SK-N-SH (cell line): ENCODE results near the gene FJX1. TPM values are rescaled to one million over a fixed set of nuclear protein-coding genes. Genes with fewer than 3 reads are reported as not detected.
"Not testable (repeated sequence)": the region's sequence is repeated elsewhere in the genome, so short reads cannot be mapped to it uniquely, and the experiment has no call there.

Source experiments
- CTCF ChIA-PET: fragments of 300-600, 350-600 bp; formaldehyde crosslinking; extraction: SDS; loops from one replicate; lab custom pipeline; 2021; lab: Yijun Ruan, JAX
- POLR2A ChIA-PET: fragments of 350-600 bp; sonication (Branson Sonifier 250); formaldehyde crosslinking; extraction: SDS; loops from one replicate; lab custom pipeline; 2020; ENCODE audit warnings: antibody characterized with exemption, inconsistent platforms; lab: Yijun Ruan, JAX
- DNase-seq: peaks from one replicate; pipeline ENCODE4 v3.0.0; 2012
- H2AFZ ChIP-seq: fragments of 200-600 bp; sonication (generic); 2 replicates; pipeline ENCODE4 v1.8.1; 2016; ENCODE audit warnings: antibody characterized with exemption, mild to moderate bottlenecking, low read depth
- H3F3A ChIP-seq: fragments of 200-600 bp; sonication (generic); replicated peaks from 2 replicates; pipeline ENCODE3; 2016; ENCODE audit warnings: antibody characterized with exemption, mild to moderate bottlenecking; ENCODE audit not compliant: insufficient read depth
- H3K27ac ChIP-seq, 2 experiments: fragments of 200-500 bp in 1 of 2; fragments of 200-600 bp in 1 of 2; sonication (Bioruptor generic) in 1 of 2; sonication (generic), shearing (Covaris generic) in 1 of 2; 2 replicates each; pipeline versions ENCODE4 v1.5.1 to v1.6.1; 2014 to 2016; ENCODE audit warnings: low read depth in 2 of 2, inconsistent platforms in 1 of 2, low read length in 1 of 2, mild to moderate bottlenecking in 1 of 2, mixed read lengths in 1 of 2
- H3K27me3 ChIP-seq: fragments of 200-600 bp; sonication (generic), shearing (Covaris generic); 2 replicates; pipeline ENCODE4 v1.6.1; 2016; ENCODE audit warnings: mixed run types; ENCODE audit not compliant: insufficient read depth
- H3K36me3 ChIP-seq, 2 experiments: fragments of 200-500 bp in 1 of 2; fragments of 200-600 bp in 1 of 2; sonication (Bioruptor generic) in 1 of 2; sonication (generic) in 1 of 2; replicated peaks in 1 of 2; 2 replicates each; pipeline versions ENCODE3 to v1.5.1; 2014 to 2016; ENCODE audit warnings: low read length in 1 of 2, mild to moderate bottlenecking in 1 of 2; ENCODE audit not compliant: insufficient read depth in 2 of 2, control insufficient read depth in 1 of 2
- H3K4me1 ChIP-seq, 2 experiments: fragments of 200-500 bp in 1 of 2; fragments of 200-600 bp in 1 of 2; sonication (Bioruptor generic) in 1 of 2; sonication (generic), shearing (Covaris generic) in 1 of 2; 2 replicates each; pipeline versions ENCODE4 v1.5.1 to v1.6.1; 2014 to 2016; ENCODE audit warnings: low read depth in 1 of 2, low read length in 1 of 2, mixed run types in 1 of 2; ENCODE audit not compliant: insufficient read depth in 2 of 2, control insufficient read depth in 1 of 2
- H3K4me2 ChIP-seq: fragments of 200-600 bp; sonication (generic), shearing (Covaris generic); 2 replicates; pipeline ENCODE4 v1.6.1; 2017; ENCODE audit warnings: mixed run types
- H3K4me3 ChIP-seq, 2 experiments: fragments of 200-500 bp in 1 of 2; fragments of 200-600 bp in 1 of 2; sonication (Bioruptor generic) in 1 of 2; sonication (generic), shearing (Covaris generic) in 1 of 2; 2 replicates each; pipeline versions ENCODE4 v1.5.1 to v1.8.1; 2014 to 2016; ENCODE audit warnings: low read depth in 2 of 2, inconsistent platforms in 1 of 2, low read length in 1 of 2, mild to moderate bottlenecking in 1 of 2, mixed read lengths in 1 of 2, moderate library complexity in 1 of 2
- H3K79me2 ChIP-seq: fragments of 200-600 bp; sonication (generic); 2 replicates; pipeline ENCODE4 v1.8.1; 2017; ENCODE audit warnings: mild to moderate bottlenecking; ENCODE audit not compliant: insufficient read depth
- H3K9ac ChIP-seq: fragments of 200-600 bp; sonication (generic); 2 replicates; pipeline ENCODE4 v1.6.1; 2017; ENCODE audit warnings: mixed run types
- H3K9me2 ChIP-seq: fragments of 200-600 bp; sonication (generic); 2 replicates; pipeline ENCODE4 v1.6.1; 2017; ENCODE audit warnings: mixed run types
- H3K9me3 ChIP-seq: fragments of 200-600 bp; sonication (generic); 2 replicates; pipeline ENCODE4 v1.6.1; 2017; ENCODE audit warnings: mixed run types, mild to moderate bottlenecking, moderate library complexity
- H4K20me1 ChIP-seq: fragments of 200-600 bp; sonication (generic); 2 replicates; pipeline ENCODE4 v1.6.1; 2017; ENCODE audit warnings: mild to moderate bottlenecking, mixed run types; ENCODE audit not compliant: insufficient read depth
- CHD2 ChIP-seq: fragments of 150-350 bp; IDR thresholded peaks from 2 replicates; pipeline ENCODE4 v1.6.1; 2018; ENCODE audit warnings: low read length; ENCODE audit not compliant: partially characterized antibody
- ELF1 ChIP-seq: IDR thresholded peaks from 2 replicates; pipeline ENCODE4 v1.4.0; 2012
- EP300 ChIP-seq, 2 experiments: IDR thresholded peaks; 2 replicates each; pipeline versions ENCODE4 v1.4.0 to v1.6.1; 2012; ENCODE audit warnings: borderline replicate concordance in 1 of 2, low read depth in 1 of 2, low read length in 1 of 2
- FOXJ3 ChIP-seq: sonication (generic); formaldehyde crosslinking; IDR thresholded peaks from 2 replicates; pipeline ENCODE4 v1.5.1; 2020; ENCODE audit warnings: mild to moderate bottlenecking, missing genetic modification reagents
- IRF3 ChIP-seq: fragments of 150-350 bp; IDR thresholded peaks from 2 replicates; pipeline ENCODE4 v1.6.1; 2016; ENCODE audit warnings: mild to moderate bottlenecking, low read depth, low read length
- MEF2A ChIP-seq: IDR thresholded peaks from 2 replicates; pipeline ENCODE4 v1.4.0; 2012; ENCODE audit warnings: low read depth, borderline replicate concordance
- MXI1 ChIP-seq: IDR thresholded peaks from 2 replicates; pipeline ENCODE4 v1.6.1; 2012; ENCODE audit warnings: mild to moderate bottlenecking, low read depth, low read length, improper control_type of control experiment
- NFIC ChIP-seq: IDR thresholded peaks from 2 replicates; pipeline ENCODE4 v1.4.0; 2012; ENCODE audit warnings: borderline replicate concordance
- POLR2AphosphoS5 ChIP-seq: IDR thresholded peaks from 2 replicates; pipeline ENCODE4 v1.6.1; 2012; ENCODE audit warnings: low read depth, low read length
- RCOR1 ChIP-seq: fragments of 150-350 bp; IDR thresholded peaks from 2 replicates; pipeline ENCODE4 v1.6.1; 2017; ENCODE audit warnings: antibody characterized with exemption, low read length
- RFX5 ChIP-seq: IDR thresholded peaks from 2 replicates; pipeline ENCODE4 v1.6.1; 2012; ENCODE audit warnings: mild to moderate bottlenecking, improper control_type of control experiment, low read length
- RXRA ChIP-seq: IDR thresholded peaks from 2 replicates; pipeline ENCODE4 v1.4.0; 2012; ENCODE audit warnings: low read depth, mild to moderate bottlenecking, borderline replicate concordance
- SIN3A ChIP-seq: IDR thresholded peaks from 2 replicates; pipeline ENCODE4 v1.6.1; 2012; ENCODE audit warnings: low read depth, mild to moderate bottlenecking, low read length, moderate library complexity, borderline replicate concordance
- SMC3 ChIP-seq: IDR thresholded peaks from 2 replicates; pipeline ENCODE4 v1.6.1; 2012; ENCODE audit warnings: low read depth, low read length, improper control_type of control experiment
- TAF1 ChIP-seq: IDR thresholded peaks from 2 replicates; pipeline ENCODE4 v1.6.1; 2012; ENCODE audit warnings: low read depth, mild to moderate bottlenecking, low read length, moderate library complexity, borderline replicate concordance
- TCF12 ChIP-seq: IDR thresholded peaks from 2 replicates; pipeline ENCODE4 v1.4.0; 2012
- USF2 ChIP-seq: fragments of 150-350 bp; IDR thresholded peaks from 2 replicates; pipeline ENCODE4 v1.6.1; 2017; ENCODE audit warnings: antibody characterized with exemption, low read length, low read depth, borderline replicate concordance
- YY1 ChIP-seq: IDR thresholded peaks from 2 replicates; pipeline ENCODE4 v1.4.0; 2012; ENCODE audit warnings: low read depth, mild to moderate bottlenecking
- WGBS: methylation state at CpG from one replicate; pipeline ENCODE4 v1.1.6; 2017; ENCODE audit warnings: low lambda C conversion rate; 5-methylcytosine and 5-hydroxymethylcytosine counted together
- polyA plus RNA-seq, 3 experiments: library from polyadenylated mRNA; depleted of rRNA; stranded (reverse); fragments of >200 nt; gene quantifications; 2 replicates each; pipeline ENCODE4 v1.2.3, GENCODE V29; 2012
- TF ChIP-seq, protein P1 (sequence below): IDR thresholded peaks from 2 replicates; pipeline ENCODE4 v1.4.0; 2012; ENCODE audit warnings: low read depth, borderline replicate concordance
- TF ChIP-seq, protein P2 (sequence below): fragments of 200-600 bp; sonication (generic); IDR thresholded peaks from 2 replicates; pipeline ENCODE4 v1.6.1; 2017; ENCODE audit warnings: antibody characterized with exemption, mild to moderate bottlenecking, moderate library complexity

Gene FJX1
- polyA plus RNA-seq, 1 of the 3 experiments (the other 2 are of a cell fraction): 34.5 TPM

DNA sequence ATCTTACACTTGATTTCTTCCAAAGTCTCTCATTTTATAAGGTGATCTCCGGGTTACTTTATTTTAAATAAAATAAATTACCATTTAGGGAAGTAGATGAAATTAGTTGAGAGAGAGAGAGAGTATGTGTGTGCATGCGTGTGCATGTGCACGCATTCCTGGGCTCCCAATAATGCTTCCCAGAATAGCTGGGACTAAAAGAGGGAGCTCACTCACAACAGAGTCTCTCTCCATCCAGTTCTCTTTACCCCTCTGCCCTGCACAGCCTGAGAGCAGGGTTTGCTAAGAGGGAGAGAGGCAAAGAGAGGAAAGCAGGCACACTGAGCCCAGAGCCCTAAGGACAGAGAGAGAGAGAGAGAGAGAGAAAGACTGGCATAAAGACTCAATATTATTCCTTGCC, 33.0 kb downstream of the FJX1 start:
- no peak overlapping the region for H3K4me3 ChIP-seq
- H3F3A ChIP-seq: no peaks in the 10 kb centered on the region
- no peaks in the 10 kb centered on the region for H4K20me1 ChIP-seq
- no peaks in the 10 kb centered on the region for H3K9me3 ChIP-seq
- no peaks in the 10 kb centered on the region for H3K27me3 ChIP-seq
- 88% methylated on average over 3 of the region's 3 CpGs for WGBS
- no peaks in the 10 kb centered on the region for H3K9me2 ChIP-seq
- H3K36me3 ChIP-seq: no peaks in the 10 kb centered on the region
- no peak for DNase-seq
- POLR2A ChIA-PET: no interaction called here
- no peak overlapping the region for H3K9ac ChIP-seq
- CTCF ChIA-PET: no interaction called here
- TF ChIP-seq RCOR1 (no peak), NFIC (no peak), RXRA (no peak), MEF2A (no peak), ELF1 (no peak), SIN3A (no peak), TCF12 (no peak), USF2 (no peak), IRF3 (no peak), FOXJ3 (CRISPR knock-in tag) (no peak), MXI1 (no peak), YY1 (no peak), TAF1 (no peak), EP300 (IDR thresholded peaks at IDR 0.05; ENCODE audit: borderline replicate concordance in 1 of 2, low read depth in 1 of 2, low read length in 1 of 2) (no peak), RFX5 (no peak), SMC3 (no peak), CHD2 (no peak), POLR2AphosphoS5 (no peak)
- TF ChIP-seq, protein P1, sequence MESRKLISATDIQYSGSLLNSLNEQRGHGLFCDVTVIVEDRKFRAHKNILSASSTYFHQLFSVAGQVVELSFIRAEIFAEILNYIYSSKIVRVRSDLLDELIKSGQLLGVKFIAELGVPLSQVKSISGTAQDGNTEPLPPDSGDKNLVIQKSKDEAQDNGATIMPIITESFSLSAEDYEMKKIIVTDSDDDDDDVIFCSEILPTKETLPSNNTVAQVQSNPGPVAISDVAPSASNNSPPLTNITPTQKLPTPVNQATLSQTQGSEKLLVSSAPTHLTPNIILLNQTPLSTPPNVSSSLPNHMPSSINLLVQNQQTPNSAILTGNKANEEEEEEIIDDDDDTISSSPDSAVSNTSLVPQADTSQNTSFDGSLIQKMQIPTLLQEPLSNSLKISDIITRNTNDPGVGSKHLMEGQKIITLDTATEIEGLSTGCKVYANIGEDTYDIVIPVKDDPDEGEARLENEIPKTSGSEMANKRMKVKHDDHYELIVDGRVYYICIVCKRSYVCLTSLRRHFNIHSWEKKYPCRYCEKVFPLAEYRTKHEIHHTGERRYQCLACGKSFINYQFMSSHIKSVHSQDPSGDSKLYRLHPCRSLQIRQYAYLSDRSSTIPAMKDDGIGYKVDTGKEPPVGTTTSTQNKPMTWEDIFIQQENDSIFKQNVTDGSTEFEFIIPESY: no peak
- TF ChIP-seq, protein P2, sequence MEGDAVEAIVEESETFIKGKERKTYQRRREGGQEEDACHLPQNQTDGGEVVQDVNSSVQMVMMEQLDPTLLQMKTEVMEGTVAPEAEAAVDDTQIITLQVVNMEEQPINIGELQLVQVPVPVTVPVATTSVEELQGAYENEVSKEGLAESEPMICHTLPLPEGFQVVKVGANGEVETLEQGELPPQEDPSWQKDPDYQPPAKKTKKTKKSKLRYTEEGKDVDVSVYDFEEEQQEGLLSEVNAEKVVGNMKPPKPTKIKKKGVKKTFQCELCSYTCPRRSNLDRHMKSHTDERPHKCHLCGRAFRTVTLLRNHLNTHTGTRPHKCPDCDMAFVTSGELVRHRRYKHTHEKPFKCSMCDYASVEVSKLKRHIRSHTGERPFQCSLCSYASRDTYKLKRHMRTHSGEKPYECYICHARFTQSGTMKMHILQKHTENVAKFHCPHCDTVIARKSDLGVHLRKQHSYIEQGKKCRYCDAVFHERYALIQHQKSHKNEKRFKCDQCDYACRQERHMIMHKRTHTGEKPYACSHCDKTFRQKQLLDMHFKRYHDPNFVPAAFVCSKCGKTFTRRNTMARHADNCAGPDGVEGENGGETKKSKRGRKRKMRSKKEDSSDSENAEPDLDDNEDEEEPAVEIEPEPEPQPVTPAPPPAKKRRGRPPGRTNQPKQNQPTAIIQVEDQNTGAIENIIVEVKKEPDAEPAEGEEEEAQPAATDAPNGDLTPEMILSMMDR: no peak
- TF ChIP-seq, all 33 proteins: peak for 0
- Histone ChIP-seq H2AFZ (no peak overlapping the region), H3K4me2 (no peak overlapping the region), H3K27ac (no peak overlapping the region), H3K4me1 (peaks cover 0 to 5% of the 10 kb centered on the region in 2 experiments; a peak in 1 of 4 replicates), H3K79me2 (no peaks in the 10 kb centered on the region)

DNA sequence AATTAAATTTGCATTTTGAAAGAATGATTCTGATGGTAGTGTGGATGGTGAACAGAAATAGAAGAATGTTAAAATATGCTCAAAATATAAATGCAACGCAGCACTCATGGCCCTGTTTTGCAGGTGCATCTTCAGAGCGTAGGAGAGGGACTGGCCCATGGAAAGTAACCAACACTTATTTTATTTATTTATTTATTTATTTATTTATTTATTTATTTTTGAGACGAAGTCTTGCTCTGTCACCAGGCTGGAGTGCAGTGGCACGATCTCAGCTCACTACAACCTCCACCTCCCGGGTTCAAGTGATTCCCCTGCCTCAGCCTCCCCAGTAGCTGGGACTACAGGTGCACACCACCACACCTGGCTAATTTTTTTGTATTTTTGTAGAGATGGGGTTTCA, 34.5 kb downstream of the FJX1 start:
- H3K9me2 ChIP-seq, POLR2A ChIA-PET, H3K36me3 ChIP-seq, H4K20me1 ChIP-seq, H3K4me1 ChIP-seq, H2AFZ ChIP-seq, H3K9ac ChIP-seq, H3K27me3 ChIP-seq, H3K27ac ChIP-seq, H3K79me2 ChIP-seq, DNase-seq, H3K4me2 ChIP-seq, H3K4me3 ChIP-seq, H3K9me3 ChIP-seq, H3F3A ChIP-seq: not testable (repeated sequence)
- CTCF ChIA-PET: interaction anchor here (0.6 kb wide), 1 partner anchor 458 kb away, joined by 3 read pairs; no protein-coding TSS in a partner anchor
- WGBS: 74% methylated on average over 5 of the region's 5 CpGs
